Colon (tissue), 2 donors: Measurements from ENCODE around the gene RAB11FIP2.

ENCODE experiments used
- FAIRE-seq: peaks from 2 replicates; lab custom pipeline; 2012; peaks lifted over from hg19 to GRCh38; lab: Jason Lieb, UNC
- donor health status: control.
- donor health status: control.

Gene RAB11FIP2

GRCh38 chr10:118034791-118035261 lies 11.9 kb downstream of the RAB11FIP2 start:
- no peak for FAIRE-seq

GRCh38 chr10:118033905-118034304 lies 12.8 kb downstream of the RAB11FIP2 start:
- FAIRE-seq, result no peak

GRCh38 chr10:118032564-118032963 lies 14.2 kb downstream of the RAB11FIP2 start:
- FAIRE-seq, result no peak

GRCh38 chr10:118031351-118032075 lies 15.2 kb downstream of the RAB11FIP2 start:
- no peak for FAIRE-seq

GRCh38 chr10:118028619-118029018 lies 18.1 kb downstream of the RAB11FIP2 start:
- FAIRE-seq, result no peak

GRCh38 chr10:118027397-118027796 lies 19.3 kb downstream of the RAB11FIP2 start:
- no peak for FAIRE-seq

GRCh38 chr10:118026936-118027335 lies 19.8 kb downstream of the RAB11FIP2 start:
- FAIRE-seq, result no peak

GRCh38 chr10:118020365-118020764 lies 26.4 kb downstream of the RAB11FIP2 start:
- FAIRE-seq, result no peak

GRCh38 chr10:118017850-118018249 lies 28.9 kb downstream of the RAB11FIP2 start:
- no peak for FAIRE-seq

- FAIRE-seq, result no peak
Measured at GRCh38 chr10:118017071-118017740, 29.5 kb downstream of the RAB11FIP2 start.

- FAIRE-seq, result no peak
Measured at GRCh38 chr10:118012952-118013525, 33.7 kb downstream of the RAB11FIP2 start.

- FAIRE-seq, result no peak
Measured at GRCh38 chr10:118007773-118008172, 39.0 kb downstream of the RAB11FIP2 start.

GRCh38 chr10:118003126-118003525 lies 43.6 kb downstream of the RAB11FIP2 start:
- FAIRE-seq, result no peak

- no peak for FAIRE-seq
Measured at GRCh38 chr10:118002581-118002980, 44.2 kb downstream of the RAB11FIP2 start.

GRCh38 chr10:117997673-117998072 lies 49.1 kb downstream of the RAB11FIP2 start:
- no peak for FAIRE-seq

GRCh38 chr10:117996709-117997108 lies 50.0 kb downstream of the RAB11FIP2 start:
- no peak for FAIRE-seq

GRCh38 chr10:117994771-117995170 lies 52.0 kb downstream of the RAB11FIP2 start:
- no peak for FAIRE-seq

GRCh38 chr10:117993166-117993565 lies 53.6 kb downstream of the RAB11FIP2 start:
- no peak for FAIRE-seq

GRCh38 chr10:117991701-117992100 lies 55.0 kb downstream of the RAB11FIP2 start:
- FAIRE-seq, result no peak

GRCh38 chr10:117989962-117990361 lies 56.8 kb downstream of the RAB11FIP2 start:
- no peak for FAIRE-seq

GRCh38 chr10:117988814-117989213 lies 57.9 kb downstream of the RAB11FIP2 start:
- FAIRE-seq, result no peak

- FAIRE-seq, result no peak
Measured at GRCh38 chr10:117987244-117987909, 59.4 kb downstream of the RAB11FIP2 start.

GRCh38 chr10:117983961-117984360 lies 62.8 kb downstream of the RAB11FIP2 start:
- FAIRE-seq, result no peak
